Measurements from ENCODE around the gene DHRSX. TPM values are rescaled to one million over a fixed set of nuclear protein-coding genes. Genes with fewer than 3 reads are reported as not detected.
A peak's percentile ranks its signal among the peaks of the same experiment; 100 is the strongest.

The DHRSX gene
- total and polyA plus RNA-seq, 10 of the 15 experiments (the other 5 are each of a cell fraction or from before 2014, with no cell fraction given), result 1.7 to 39.5 (median 16.5) TPM

DNA sequence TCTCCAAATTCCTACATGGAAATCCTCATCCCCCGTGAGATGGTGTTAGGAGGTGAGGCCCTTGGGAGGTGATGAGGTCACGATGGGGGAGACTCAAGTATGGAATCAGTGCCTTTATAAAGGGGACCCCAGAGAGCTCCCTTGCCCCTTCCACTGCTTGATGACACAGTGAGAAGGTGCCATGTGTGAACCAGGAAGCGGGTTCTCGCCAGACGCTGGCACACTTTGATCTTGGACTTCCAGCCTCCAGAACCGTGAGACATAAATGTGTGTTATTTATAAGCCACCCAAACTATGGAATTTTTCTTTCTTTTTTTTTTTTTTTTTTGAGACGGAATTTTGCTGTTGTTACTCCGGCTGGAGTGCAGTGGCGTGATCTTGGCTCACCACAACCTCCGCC lies 237.6 kb downstream of the DHRSX start (continued):
- TF ChIP-seq NR2F1 (conservative IDR thresholded peaks at IDR 0.05), result no peak
- TF ChIP-seq, protein P1, sequence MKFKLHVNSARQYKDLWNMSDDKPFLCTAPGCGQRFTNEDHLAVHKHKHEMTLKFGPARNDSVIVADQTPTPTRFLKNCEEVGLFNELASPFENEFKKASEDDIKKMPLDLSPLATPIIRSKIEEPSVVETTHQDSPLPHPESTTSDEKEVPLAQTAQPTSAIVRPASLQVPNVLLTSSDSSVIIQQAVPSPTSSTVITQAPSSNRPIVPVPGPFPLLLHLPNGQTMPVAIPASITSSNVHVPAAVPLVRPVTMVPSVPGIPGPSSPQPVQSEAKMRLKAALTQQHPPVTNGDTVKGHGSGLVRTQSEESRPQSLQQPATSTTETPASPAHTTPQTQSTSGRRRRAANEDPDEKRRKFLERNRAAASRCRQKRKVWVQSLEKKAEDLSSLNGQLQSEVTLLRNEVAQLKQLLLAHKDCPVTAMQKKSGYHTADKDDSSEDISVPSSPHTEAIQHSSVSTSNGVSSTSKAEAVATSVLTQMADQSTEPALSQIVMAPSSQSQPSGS (IDR thresholded peaks at IDR 0.05; ENCODE audit: low read length), result no peak

DNA sequence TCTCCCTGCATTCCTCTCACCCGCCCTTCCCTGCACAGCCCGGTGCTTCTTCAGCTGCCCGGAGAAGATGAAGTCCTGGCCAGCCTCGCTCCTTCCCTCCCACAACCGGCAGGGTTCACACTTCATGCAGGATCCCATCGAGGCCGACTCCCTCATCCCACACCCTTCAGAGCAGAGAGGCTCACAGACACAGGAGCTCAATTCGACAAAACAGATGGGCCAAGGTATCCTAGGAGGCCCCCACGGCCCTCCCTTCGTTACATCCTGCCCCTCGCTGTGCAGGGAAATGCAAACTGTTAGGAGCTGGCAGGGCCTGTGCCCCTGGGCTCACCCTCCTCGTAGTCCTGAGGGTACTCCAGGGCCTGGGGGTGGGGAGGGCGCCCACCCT lies 238.1 kb downstream of the DHRSX start:
- CTCF ChIA-PET, result no interaction called here
- TF ChIP-seq ZNF274 (IDR thresholded peaks at IDR 0.05; ENCODE audit: insufficient read depth, insufficient read length) (no peak), CHD4 (IDR thresholded peaks at IDR 0.05) (no peak), POLR2A (IDR thresholded peaks at IDR 0.05; ENCODE audit: low read depth, low read length) (no peak), TCF3 (IDR thresholded peaks at IDR 0.05; ENCODE audit: borderline replicate concordance, insufficient read depth, low read depth, low read length) (no peak), ATF7 (IDR thresholded peaks at IDR 0.05; ENCODE audit: low read depth) (no peak), E4F1 (IDR thresholded peaks at IDR 0.05; ENCODE audit: borderline replicate concordance, partially characterized antibody) (no peak), MEF2A (IDR thresholded peaks at IDR 0.05; ENCODE audit: insufficient read depth, low read depth, low read length) (no peak), PML (IDR thresholded peaks at IDR 0.05; ENCODE audit: low read length) (no peak), FOS (IDR thresholded peaks at IDR 0.05; ENCODE audit: borderline replicate concordance, extremely low read depth, insufficient read length) (no peak), ESRRA (IDR thresholded peaks at IDR 0.05; ENCODE audit: low read length) (no peak), ZNF622 (IDR thresholded peaks at IDR 0.05) (no peak), SIX5 (IDR thresholded peaks at IDR 0.05; ENCODE audit: low read depth, low read length, severe bottlenecking) (no peak), RFX5 (IDR thresholded peaks at IDR 0.05; ENCODE audit: low read depth, low read length) (no peak), SMAD1 (IDR thresholded peaks at IDR 0.05; ENCODE audit: low read depth, partially characterized antibody) (no peak), SIN3A (IDR thresholded peaks at IDR 0.05; ENCODE audit: low read depth, low read length) (no peak), ZNF207 (IDR thresholded peaks at IDR 0.05; ENCODE audit: borderline replicate concordance) (no peak)
- TF ChIP-seq, protein P2, sequence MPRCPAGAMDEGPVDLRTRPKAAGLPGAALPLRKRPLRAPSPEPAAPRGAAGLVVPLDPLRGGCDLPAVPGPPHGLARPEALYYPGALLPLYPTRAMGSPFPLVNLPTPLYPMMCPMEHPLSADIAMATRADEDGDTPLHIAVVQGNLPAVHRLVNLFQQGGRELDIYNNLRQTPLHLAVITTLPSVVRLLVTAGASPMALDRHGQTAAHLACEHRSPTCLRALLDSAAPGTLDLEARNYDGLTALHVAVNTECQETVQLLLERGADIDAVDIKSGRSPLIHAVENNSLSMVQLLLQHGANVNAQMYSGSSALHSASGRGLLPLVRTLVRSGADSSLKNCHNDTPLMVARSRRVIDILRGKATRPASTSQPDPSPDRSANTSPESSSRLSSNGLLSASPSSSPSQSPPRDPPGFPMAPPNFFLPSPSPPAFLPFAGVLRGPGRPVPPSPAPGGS (IDR thresholded peaks at IDR 0.05; ENCODE audit: borderline replicate concordance, insufficient read depth, low read depth, low read length, poor library complexity, severe bottlenecking), result no peak

More for the DNA sequence above, 238.1 kb downstream of the DHRSX start:
- intact Hi-C loops (cut with micrococcal nuclease; ENCODE audit: unreplicated experiment) (no loop called here), in situ Hi-C loops (cut with MboI) (no loop called here)
- ChIA-PET SMC1A (ENCODE audit: uncharacterized antibody, unreplicated experiment) (no interaction called here), POLR2A (no interaction called here), RAD21 (ENCODE audit: unreplicated experiment) (no interaction called here)
- no peak overlapping the region for H3K4me3 ChIP-seq
- no peaks in the 10 kb centered on the region for H3K79me2 ChIP-seq (ENCODE audit: control insufficient read depth, insufficient read depth, low read length)
- no peak overlapping the region for H3K9ac ChIP-seq (ENCODE audit: control insufficient read depth, insufficient read depth, low read length)
- H3K27ac ChIP-seq (ENCODE audit: control insufficient read depth, insufficient read depth), result no peak overlapping the region
- BruUV-seq (replicated peaks), result no TSS peak
- FAIRE-seq, result no peak
- no peaks in the 10 kb centered on the region for H3K27me3 ChIP-seq (replicated peaks in 1 of 2; ENCODE audit: control insufficient read depth in 2 of 2, insufficient read depth in 2 of 2, low read length in 1 of 2)
- WGBS (ENCODE audit: insufficient coverage, insufficient replicate concordance, low lambda C conversion rate, missing lambda C conversion rate), result 95% methylated on average over 13 of the region's 13 CpGs
- H3K9me3 ChIP-seq (replicated peaks; ENCODE audit: control insufficient read depth, insufficient read depth, low read length), result no peaks in the 10 kb centered on the region
- no peaks in the 10 kb centered on the region; a peak in 2 of 4 replicates for H3K36me3 ChIP-seq (ENCODE audit: control insufficient read depth in 2 of 2, insufficient read depth in 2 of 2, low read length in 1 of 2)
- no peak overlapping the region for H3K4me2 ChIP-seq (ENCODE audit: control insufficient read depth, insufficient read depth)
- no peaks in the 10 kb centered on the region for H4K20me1 ChIP-seq (ENCODE audit: control insufficient read depth, insufficient read depth)
- no peaks in the 10 kb centered on the region; the same call in 1 of the 2 replicates for H3K4me1 ChIP-seq (ENCODE audit: control insufficient read depth, insufficient read depth, low read length)
- H2AFZ ChIP-seq (ENCODE audit: control insufficient read depth, low read depth, low read length), result no peak overlapping the region
- DNase-seq (ENCODE audit: low read depth, low spot score), result no peak
- ATAC-seq, result peak; percentile 31
